IPS-18a (cell line): ENCODE measurements around the gene NRP1.

Experiments used
- H3K27ac ChIP-seq: one replicate; pipeline ENCODE4 v1.5.1; 2013; ENCODE audit warnings: low read length
- H3K27me3 ChIP-seq: one replicate; pipeline ENCODE4 v1.6.1; 2013; ENCODE audit warnings: mild to moderate bottlenecking, low read length; ENCODE audit not compliant: control insufficient read depth, insufficient read depth
- H3K36me3 ChIP-seq: one replicate; pipeline ENCODE4 v1.6.1; 2013; ENCODE audit warnings: low read depth, low read length; ENCODE audit not compliant: control insufficient read depth
- H3K4me1 ChIP-seq: one replicate; pipeline ENCODE4 v1.6.1; 2013; ENCODE audit warnings: low read depth, low read length; ENCODE audit not compliant: control insufficient read depth
- H3K4me3 ChIP-seq: one replicate; pipeline ENCODE4 v1.5.1; 2013; ENCODE audit warnings: low read length
- H3K9ac ChIP-seq: one replicate; pipeline ENCODE4 v1.6.1; 2013; ENCODE audit warnings: mild to moderate bottlenecking, low read length, moderate library complexity
- H3K9me3 ChIP-seq: one replicate; pipeline ENCODE4 v1.6.1; 2013; ENCODE audit warnings: low read depth, low read length; ENCODE audit not compliant: control insufficient read depth

NRP1 gene

DNA sequence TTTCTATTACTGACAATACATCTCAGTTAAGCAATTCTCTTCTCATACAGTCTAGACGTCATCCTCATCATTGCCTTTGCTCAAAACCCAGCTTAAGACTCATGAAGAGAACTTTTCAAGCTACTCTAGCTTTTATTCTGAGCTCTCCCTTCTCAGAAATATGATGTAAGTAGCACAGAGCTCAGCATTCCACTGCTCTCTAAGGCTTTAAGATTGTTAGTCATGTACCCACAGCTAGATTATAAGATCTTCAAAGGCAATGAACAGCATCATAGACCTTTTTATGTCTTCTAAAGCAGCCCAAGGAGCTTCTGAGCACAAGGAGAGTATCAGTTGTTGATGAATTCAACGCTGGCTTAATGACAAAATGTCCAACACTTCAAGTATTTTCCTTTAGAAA lies 119.3 kb downstream of the NRP1 start:
- H3K27me3 ChIP-seq: no peaks in the 10 kb centered on the region
- H3K4me3 ChIP-seq: no peak overlapping the region
- no peaks in the 10 kb centered on the region for H3K4me1 ChIP-seq
- H3K36me3 ChIP-seq: no peaks in the 10 kb centered on the region
- H3K27ac ChIP-seq: no peak overlapping the region
- no peaks in the 10 kb centered on the region for H3K9me3 ChIP-seq
- no peak overlapping the region for H3K9ac ChIP-seq

DNA sequence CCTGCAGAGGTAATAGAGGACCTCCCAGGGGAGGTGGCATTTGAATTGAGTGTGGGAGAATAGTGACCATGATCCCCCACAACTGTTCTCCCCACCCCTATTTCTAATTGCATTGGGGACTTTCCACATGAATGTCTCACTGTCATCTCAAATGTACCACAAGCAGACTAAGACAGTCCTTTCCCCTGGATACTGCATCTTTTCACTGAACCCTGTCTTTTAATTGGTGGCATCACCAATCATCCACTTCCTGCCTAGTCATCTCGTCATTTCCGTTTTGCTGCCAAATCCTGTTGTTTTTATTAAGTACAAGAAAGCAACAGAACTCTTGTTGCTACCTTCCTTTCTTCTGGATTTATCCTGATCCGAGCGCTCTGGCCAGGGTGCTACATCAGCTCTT lies 120.3 kb downstream of the NRP1 start:
- Histone ChIP-seq H3K27ac (no peak overlapping the region), H3K4me3 (no peak overlapping the region), H3K9me3 (no peaks in the 10 kb centered on the region), H3K9ac (no peak overlapping the region), H3K36me3 (no peaks in the 10 kb centered on the region), H3K4me1 (no peaks in the 10 kb centered on the region), H3K27me3 (no peaks in the 10 kb centered on the region)

DNA sequence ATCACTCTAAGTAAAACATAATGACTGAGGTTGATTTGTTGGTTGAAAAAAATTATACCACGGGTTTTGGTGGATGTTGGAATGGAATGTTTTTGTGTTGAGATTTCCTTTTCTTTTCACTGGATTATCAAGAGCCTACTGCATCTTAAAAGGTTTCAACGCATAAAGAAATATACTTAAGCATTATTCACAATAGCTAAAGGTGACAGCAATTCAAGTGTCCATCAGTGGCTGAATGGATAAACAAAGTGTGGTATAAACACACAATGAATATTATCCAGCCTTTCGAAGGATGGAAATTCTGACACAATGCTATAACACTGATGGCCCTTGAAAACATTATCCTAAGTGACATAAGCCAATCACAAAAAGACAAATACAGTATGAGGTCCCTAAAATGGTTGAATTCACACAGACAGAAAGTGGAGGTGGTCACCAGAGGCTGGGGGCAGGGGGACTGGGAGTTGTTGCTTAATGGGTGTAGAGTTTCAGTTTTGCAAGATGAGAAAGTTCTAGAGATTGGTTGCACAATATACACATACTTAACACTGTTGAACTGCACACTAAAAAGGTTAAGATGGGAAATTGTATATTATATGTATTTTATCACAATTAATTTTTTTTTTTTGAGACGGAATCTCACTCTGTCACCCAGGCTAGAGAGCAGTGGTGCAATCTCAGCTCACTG lies 122.3 kb downstream of the NRP1 start:
- no peaks in the 10 kb centered on the region for H3K9me3 ChIP-seq
- H3K4me3 ChIP-seq: no peak overlapping the region
- peaks cover 3% of the 10 kb centered on the region for H3K4me1 ChIP-seq
- no peaks in the 10 kb centered on the region for H3K36me3 ChIP-seq
- H3K9ac ChIP-seq: no peak overlapping the region
- no peaks in the 10 kb centered on the region for H3K27me3 ChIP-seq
- H3K27ac ChIP-seq: no peak overlapping the region

DNA sequence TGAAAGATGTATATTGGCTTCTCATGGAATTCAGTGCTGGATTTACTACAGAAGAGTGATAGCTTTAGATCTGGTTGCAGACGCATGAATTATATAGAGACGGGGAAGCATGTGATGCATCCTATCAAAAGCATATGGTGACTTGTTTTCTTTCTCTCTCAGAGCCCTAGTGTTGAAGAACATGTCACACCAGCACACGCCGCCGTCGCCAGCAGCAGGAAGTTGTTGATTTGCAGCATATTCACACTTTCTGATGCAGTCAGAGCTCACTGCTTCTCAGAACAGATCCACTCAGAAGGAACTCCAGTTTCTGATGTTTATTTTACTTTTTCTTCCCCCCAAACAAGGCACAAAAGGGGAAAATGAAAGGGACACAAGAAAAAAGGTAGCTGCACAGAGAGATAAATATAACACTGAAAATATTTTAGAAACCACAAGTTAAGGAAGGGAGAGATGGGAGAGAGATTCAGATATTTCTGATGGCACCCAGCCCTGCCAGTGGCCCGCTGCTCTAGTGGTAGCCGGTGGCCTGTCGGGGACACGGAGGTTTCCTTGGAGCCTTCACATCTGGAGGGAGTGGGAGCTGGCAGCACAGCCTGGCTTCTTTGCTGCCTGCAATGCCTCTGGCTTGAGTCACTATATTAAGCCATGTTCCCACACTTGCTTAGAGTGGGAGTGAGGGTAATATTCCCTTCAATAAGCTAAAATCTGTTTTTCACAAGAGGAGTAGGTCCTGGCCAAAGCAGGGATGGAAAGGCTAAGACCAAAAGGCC lies 123.2 kb downstream of the NRP1 start:
- H3K27me3 ChIP-seq: no peaks in the 10 kb centered on the region
- no peak overlapping the region for H3K9ac ChIP-seq
- H3K9me3 ChIP-seq: no peaks in the 10 kb centered on the region
- no peak overlapping the region for H3K27ac ChIP-seq
- no peak overlapping the region for H3K4me3 ChIP-seq
- no peaks in the 10 kb centered on the region for H3K36me3 ChIP-seq
- peaks cover 3% of the 10 kb centered on the region for H3K4me1 ChIP-seq

DNA sequence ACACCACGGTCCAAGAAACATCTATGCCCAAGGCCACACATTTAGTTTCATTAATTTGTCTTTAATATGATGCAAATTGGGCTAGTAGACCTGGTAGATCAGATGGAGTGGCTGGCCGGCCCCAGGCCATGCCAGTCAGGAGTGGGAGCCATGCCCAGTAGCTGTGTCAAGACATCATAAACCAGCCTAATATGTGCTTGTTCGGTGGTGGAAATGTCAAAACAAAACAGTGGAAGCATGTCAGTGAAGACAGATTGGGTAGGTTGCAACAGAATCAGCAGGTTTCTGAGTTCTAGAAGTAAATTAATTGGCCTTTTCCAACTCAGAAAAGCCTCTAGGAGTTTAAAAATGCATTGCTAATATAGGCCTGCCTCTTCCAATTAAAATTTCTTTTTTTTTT lies 124.7 kb downstream of the NRP1 start:
- H3K27ac ChIP-seq: no peak overlapping the region
- H3K9me3 ChIP-seq: no peaks in the 10 kb centered on the region
- no peaks in the 10 kb centered on the region for H3K36me3 ChIP-seq
- peaks cover 3% of the 10 kb centered on the region for H3K4me1 ChIP-seq
- H3K9ac ChIP-seq: no peak overlapping the region
- no peaks in the 10 kb centered on the region for H3K27me3 ChIP-seq
- H3K4me3 ChIP-seq: no peak overlapping the region

DNA sequence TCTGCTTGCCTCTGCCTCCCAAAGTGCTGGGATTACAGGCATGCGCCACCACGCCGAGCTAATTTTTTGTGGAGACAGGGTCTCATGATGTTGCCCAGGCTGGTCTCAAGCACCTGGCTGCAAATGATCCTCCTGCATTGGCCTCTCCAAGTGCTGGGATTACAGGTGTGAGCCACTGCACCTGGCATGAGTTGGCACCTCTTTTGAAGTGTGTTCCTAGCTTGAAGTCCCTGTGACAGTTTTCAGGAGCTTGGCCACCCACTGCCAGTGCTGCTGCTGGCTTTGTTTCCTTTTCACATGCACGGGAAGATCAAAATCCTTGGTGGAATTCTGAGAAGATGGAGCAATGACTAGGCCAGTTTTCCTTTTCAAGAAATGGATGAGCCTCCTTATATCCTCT lies 126.3 kb downstream of the NRP1 start:
- no peak overlapping the region for H3K4me3 ChIP-seq
- H3K36me3 ChIP-seq: no peaks in the 10 kb centered on the region
- no peak overlapping the region for H3K27ac ChIP-seq
- H3K4me1 ChIP-seq: peaks cover 3% of the 10 kb centered on the region
- no peaks in the 10 kb centered on the region for H3K9me3 ChIP-seq
- no peak overlapping the region for H3K9ac ChIP-seq
- no peaks in the 10 kb centered on the region for H3K27me3 ChIP-seq

DNA sequence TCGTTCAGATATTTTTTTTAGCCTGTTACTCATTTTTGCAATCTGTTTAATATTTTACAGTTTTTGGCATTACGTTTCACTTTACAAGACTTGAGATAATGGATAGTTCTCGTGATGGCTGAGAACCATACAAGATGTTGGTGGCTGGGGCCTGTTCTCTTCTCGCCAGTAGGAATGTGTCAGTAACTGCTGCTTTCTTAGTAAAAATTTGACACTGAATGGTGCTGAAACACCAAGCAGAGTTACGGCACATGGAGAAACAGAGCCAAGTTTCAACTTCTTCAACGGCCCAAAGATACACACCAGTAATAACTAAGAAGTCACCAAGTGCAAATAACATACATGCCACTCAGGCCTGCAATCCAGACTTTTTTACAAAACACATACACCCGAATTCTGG lies 130.4 kb downstream of the NRP1 start:
- no peak overlapping the region for H3K27ac ChIP-seq
- no peak overlapping the region for H3K9ac ChIP-seq
- H3K4me3 ChIP-seq: no peak overlapping the region
- no peaks in the 10 kb centered on the region for H3K36me3 ChIP-seq
- peaks cover 6% of the 10 kb centered on the region for H3K4me1 ChIP-seq
- no peaks in the 10 kb centered on the region for H3K27me3 ChIP-seq
- H3K9me3 ChIP-seq: no peaks in the 10 kb centered on the region

DNA sequence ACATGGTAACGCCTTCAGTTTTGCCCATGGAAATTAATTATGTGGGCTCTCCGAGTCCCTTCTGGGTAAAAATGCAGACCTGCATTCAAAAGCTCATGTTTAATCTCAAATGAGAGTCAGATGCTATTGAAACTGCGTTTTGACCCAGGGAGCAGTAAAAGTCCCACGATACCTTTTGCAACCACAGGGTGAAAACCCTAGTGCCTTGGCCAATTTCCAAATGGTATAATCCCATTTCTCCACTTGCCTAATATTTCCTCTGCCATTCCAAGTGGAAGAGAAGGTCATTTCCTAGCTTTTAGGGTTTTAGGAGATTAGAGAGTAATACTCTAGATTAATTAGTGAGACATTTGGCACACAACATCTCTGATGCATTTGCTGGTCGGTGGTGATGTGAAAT lies 132.5 kb downstream of the NRP1 start:
- Histone ChIP-seq H3K27me3 (no peaks in the 10 kb centered on the region), H3K4me3 (no peak overlapping the region), H3K9ac (no peak overlapping the region), H3K4me1 (peaks cover 3% of the 10 kb centered on the region), H3K27ac (no peak overlapping the region), H3K36me3 (no peaks in the 10 kb centered on the region), H3K9me3 (no peaks in the 10 kb centered on the region)

DNA sequence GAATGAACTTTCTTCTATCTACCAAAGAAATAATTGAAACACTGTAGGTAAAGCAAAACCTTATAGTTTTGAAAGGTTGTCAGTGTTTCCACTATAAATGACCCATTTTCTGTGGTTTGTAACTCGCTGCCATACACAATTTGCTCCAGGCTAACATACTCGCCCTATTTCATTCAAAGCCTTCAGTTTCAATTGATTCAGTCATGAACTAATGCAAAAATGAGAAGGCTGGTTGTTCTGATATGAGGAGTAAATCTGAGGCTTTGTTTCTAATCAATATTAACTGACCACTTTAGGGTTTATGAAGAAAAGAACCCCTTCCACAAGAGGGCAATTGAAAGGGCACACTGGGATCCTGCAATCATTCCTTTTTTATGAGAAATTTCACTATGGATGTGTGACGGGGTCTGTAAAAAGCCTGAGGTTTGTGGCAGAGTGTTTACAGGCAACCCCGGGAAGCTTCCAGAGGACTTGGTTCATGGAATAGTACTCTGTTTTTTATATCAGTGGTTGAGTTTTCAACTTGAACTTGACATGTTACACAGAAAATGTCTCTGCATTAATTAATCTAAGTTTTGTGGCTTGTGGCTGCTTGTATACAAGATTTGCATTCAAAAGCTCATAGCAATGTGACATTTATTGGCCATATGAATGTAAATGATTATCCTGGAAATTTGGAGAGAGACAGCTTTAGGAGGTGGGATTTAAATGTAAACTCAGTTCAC lies 133.2 kb downstream of the NRP1 start:
- H3K4me1 ChIP-seq: peaks cover 3% of the 10 kb centered on the region
- H3K27me3 ChIP-seq: no peaks in the 10 kb centered on the region
- H3K4me3 ChIP-seq: no peak overlapping the region
- H3K27ac ChIP-seq: no peak overlapping the region
- no peaks in the 10 kb centered on the region for H3K36me3 ChIP-seq
- no peak overlapping the region for H3K9ac ChIP-seq
- no peaks in the 10 kb centered on the region for H3K9me3 ChIP-seq

DNA sequence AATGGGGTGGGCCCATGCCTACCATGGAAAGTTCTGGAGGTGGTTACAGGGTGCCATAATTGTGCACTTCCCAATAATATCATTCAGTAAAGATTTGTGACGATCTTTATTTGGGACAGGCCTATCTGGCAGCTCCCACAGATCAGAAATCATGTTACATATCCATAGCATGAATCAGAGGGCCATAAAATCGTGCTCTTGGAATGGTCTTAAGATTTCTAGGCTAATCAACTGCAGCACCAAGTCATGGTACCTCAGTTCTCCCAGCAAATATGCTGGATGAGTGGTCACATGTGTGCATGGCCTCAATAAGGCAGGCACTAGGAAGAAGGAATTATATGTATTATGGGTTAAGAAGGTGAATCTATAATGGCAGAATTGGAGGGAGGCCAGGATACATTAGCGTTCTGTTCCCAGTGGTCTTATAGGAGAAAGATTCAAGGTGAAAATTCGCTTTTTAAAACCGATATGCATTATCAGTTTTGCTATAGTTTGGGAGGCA lies 134.7 kb downstream of the NRP1 start:
- no peak overlapping the region for H3K9ac ChIP-seq
- peaks cover 3% of the 10 kb centered on the region for H3K4me1 ChIP-seq
- H3K27ac ChIP-seq: no peak overlapping the region
- H3K27me3 ChIP-seq: no peaks in the 10 kb centered on the region
- no peaks in the 10 kb centered on the region for H3K36me3 ChIP-seq
- no peak overlapping the region for H3K4me3 ChIP-seq
- H3K9me3 ChIP-seq: no peaks in the 10 kb centered on the region

DNA sequence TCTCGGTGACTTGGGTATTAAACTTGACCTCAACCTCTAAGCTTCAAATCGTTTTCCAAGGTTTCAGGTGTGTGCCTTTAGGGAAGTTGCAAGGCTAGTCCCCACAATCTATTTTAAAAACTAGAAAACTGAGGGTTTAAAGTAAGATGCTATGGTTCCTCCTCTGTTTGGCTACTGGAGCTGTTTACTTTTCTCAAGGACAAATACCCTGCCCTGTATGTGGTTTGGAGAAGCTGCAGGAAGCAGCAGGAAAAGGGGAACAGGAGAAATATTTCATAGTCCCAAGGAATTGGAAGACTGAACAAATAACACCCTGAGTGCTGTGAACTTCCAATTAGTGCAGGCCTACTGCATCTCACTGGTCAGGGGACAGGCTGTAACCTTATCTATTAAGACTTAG lies 135.9 kb downstream of the NRP1 start:
- H3K4me3 ChIP-seq: no peak overlapping the region
- H3K9me3 ChIP-seq: no peaks in the 10 kb centered on the region
- H3K9ac ChIP-seq: no peak overlapping the region
- H3K27me3 ChIP-seq: no peaks in the 10 kb centered on the region
- H3K4me1 ChIP-seq: peaks cover 3% of the 10 kb centered on the region
- H3K36me3 ChIP-seq: no peaks in the 10 kb centered on the region
- H3K27ac ChIP-seq: no peak overlapping the region
